ENCODE data around the gene MIA2.
"Not testable (repeated sequence)": the region's sequence is repeated elsewhere in the genome, so short reads cannot be mapped to it uniquely, and the experiment has no call there.

Gene MIA2

DNA sequence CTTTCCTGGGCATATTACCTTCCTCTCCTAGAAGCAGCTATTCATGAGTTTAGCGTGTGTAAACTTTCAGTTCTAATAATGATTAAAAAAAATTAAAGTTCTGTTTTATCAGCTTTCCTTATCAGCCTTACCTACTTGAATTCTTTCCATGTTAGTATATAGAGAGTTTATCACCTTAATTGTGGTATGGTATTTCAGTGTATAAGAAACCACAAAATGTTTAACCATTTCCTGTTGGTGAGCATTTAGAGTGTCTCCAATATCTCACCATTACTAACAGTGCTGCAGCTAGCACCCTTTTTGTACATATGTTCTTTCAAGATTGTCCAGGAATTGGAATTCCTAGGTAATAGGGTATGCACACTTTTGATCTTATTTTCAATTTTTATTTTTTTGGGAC lies 109.1 kb downstream of the MIA2 start:
- DNase-seq, result no peak

GRCh38 chr14:39343614-39344013 lies 109.9 kb downstream of the MIA2 start:
- no peak for DNase-seq

GRCh38 chr14:39350866-39351265 lies 117.2 kb downstream of the MIA2 start:
- DNase-seq, result no peak

DNA sequence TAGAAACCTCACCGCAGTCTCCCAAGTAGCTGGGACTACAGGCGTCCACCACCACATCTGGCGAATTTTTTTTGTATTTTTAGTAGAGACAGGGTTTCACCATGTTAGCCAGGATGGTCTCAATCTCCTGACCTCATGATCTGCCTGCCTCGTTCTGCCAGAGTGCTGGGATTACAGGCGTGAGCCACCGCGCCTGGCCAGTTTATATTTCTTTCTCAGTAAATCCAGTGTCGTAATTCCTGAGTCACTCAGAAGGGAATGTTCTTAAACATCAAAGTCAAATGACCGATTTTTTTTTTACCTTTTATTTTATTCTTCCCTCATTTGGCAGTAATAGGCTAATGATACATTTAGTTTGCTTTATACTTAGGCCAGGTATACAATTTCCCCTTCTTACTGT lies 118.0 kb downstream of the MIA2 start:
- no peak for DNase-seq

GRCh38 chr14:39359069-39359468 lies 125.4 kb downstream of the MIA2 start:
- DNase-seq, result not testable (repeated sequence)

GRCh38 chr14:39360316-39360715 lies 126.6 kb downstream of the MIA2 start:
- no peak for DNase-seq

- not testable (repeated sequence) for DNase-seq
These were observed 127.8 kb downstream of the MIA2 start for GRCh38 chr14:39361556-39361955.

GRCh38 chr14:39364509-39364908 lies 130.8 kb downstream of the MIA2 start:
- DNase-seq, result no peak

DNA sequence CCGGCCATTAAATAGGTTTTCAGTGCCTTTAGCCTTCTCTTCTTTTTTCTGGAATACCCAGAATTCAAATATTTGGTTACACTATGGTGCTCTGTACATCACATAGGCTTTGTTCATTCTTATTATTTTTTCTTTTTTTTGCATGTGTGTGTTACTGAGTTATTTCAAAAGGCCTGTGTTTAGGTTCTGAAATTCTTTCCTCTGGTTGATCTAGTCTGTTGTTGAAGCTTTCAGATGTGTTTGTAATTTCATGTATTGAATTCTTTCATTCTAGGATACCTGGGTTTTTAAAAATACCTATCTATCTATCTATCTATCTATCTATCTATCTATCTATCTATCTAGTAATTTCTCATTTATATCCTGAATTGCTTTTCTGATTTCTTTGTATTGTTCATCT lies 131.6 kb downstream of the MIA2 start:
- no peak for DNase-seq

DNA sequence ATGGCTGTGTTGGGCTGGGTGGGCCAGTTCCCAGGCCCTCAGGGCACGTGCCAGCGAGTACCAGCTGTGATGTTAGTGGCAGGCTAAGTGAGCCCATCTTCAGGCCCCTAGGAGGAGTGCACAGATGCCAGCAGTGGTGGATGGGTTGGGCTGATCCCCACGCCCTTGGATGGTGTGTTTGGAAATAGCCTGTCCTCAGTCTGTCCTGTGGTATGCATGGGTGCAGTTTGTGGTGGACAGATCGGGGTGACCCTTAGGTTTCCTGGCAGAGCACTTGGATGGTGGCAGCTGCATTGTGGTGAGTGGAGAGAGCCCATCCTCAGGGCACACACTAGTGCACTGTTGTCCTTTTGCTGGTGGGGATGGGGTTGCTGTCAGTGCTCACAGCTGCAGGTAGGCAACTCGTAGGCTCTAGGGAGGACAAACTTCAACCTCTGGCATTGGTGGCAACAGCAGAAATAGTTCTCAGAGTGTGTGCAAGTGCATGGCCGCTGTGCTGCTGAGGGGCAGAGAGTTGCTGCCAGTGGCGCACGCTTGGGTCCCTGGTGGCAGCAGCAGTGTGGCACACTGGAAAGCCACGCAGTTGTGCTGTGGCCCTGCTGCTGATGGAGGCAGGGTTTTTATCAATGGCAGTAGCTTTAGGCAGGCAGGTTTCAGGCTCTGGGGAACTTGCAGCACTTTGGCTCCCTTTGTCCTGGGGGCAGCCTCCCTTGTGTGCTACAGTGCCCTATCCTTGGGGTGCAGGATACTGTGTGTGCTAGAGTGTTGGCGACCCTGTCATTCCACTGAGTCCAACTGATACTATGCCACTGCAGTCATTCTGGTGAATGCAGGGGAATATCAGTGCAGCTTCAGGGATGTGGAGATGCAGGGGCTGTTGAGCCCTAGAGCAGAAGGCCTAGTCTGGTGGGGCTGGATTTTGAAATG lies 133.0 kb downstream of the MIA2 start:
- DNase-seq, result no peak

DNA sequence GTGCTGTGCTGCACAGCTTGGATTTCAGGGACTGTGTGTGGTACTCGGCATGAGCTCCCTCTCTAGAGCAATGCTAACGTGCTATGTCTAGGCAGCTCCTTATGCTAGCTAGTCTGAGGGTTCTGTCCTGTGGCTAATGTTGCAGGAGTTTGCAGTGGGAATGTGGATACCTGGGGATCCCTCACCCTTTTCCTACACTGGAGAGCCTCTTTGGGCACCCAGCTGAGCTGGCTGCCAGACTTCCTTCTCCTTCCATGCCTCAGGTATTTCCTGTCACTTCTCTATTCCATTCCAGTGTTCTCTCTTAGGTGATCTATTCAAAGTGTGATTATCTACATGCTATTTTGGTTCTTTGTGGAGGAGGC lies 133.7 kb downstream of the MIA2 start:
- DNase-seq, result no peak

- no peak for DNase-seq
These were observed 134.7 kb downstream of the MIA2 start for GRCh38 chr14:39368261-39368959.

DNA sequence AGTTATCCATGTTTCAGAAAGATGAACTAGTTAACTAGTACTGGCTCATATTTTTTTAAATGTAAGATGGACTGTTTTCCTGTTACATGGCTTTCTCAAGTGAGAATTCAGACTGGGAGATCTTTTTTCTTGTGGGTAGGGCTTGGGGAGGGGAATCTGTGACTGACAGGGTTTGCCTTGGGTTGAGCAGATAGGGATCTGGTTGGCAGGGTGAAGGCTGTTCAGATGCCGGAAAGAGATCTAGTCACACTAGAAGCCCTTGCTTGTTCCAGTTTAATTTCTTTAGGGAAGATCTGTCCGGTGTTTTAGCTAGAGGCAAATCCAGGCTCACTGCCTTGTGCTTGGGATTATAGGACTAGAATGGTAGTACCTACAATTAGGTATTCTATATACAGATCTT lies 135.3 kb downstream of the MIA2 start:
- no peak for DNase-seq

- DNase-seq, result no peak
These were observed 136.7 kb downstream of the MIA2 start for GRCh38 chr14:39370415-39370814.

DNA sequence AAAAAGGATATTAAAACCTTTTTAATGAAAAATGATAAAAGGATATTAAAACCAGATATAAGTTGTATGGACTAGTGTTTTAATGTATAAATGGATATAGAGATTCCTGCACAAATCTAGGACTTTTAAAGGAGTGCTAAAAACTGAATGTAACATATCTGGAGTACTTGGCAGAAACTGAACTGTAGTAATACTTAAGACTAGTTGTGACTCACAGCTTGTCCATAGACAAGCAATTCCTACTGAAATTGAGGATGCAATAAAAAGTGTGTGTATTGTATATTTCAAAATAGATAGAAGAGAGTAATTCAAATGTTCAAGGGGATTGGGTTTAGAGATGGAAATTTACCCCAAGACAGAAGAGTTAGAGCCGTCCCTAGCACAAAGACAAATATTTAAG lies 138.9 kb downstream of the MIA2 start:
- DNase-seq, result no peak

- DNase-seq, result no peak
These were observed 141.1 kb downstream of the MIA2 start for GRCh38 chr14:39374851-39375250.

DNA sequence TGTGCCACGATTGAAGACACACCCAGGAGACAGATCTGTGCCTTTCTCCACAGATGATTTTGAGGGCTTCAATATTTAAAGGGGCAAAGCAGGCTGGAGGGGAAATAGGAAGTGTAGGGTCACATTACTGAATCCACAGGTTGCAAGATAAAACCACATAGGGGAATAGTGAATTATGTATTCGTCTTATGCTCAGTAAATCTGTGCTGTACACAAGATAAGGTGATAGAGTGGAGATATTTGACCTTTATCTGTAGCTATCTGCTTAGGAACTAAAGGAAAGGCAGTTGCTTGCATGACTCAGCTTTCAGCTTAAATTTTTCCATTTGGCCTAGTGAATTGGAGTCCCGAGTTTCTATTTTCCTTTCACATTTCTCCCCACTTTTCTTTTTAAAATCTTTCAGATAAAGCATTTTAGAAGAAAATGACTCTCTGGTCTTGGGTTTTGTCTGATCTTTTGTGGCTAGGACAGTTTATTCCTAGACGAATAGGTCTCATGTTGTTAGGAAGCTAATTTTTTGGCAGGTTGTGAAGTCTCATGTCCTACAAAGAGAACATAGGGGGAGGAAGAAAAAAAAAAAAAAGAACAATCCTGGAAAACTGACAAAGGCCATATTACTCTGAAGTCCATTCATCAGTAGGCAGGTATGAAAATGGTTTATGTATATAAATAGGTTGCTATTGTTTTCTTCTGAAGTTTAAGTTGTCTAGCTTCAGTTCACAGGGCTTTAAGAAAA lies 143.1 kb downstream of the MIA2 start:
- DNase-seq, result no peak

DNA sequence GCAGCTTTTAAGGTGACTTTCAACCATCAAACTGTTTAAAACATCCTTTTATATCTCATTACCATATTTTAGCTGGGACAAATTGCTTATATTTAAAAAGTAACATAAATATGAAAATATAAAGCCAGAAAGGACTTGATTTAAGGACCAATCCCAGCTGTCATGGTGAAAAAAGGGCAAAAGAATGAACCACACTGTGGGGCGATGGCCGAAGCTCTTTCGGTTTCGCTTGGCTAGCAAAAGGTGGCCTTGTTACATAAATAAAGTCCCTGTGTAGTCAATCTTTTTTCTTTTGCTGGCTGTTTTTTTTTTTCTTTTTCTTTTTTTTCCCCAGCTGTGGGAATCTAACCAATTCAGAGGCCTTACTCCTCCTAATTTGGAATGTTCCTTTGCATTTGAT lies 147.7 kb downstream of the MIA2 start:
- no peak for DNase-seq

DNA sequence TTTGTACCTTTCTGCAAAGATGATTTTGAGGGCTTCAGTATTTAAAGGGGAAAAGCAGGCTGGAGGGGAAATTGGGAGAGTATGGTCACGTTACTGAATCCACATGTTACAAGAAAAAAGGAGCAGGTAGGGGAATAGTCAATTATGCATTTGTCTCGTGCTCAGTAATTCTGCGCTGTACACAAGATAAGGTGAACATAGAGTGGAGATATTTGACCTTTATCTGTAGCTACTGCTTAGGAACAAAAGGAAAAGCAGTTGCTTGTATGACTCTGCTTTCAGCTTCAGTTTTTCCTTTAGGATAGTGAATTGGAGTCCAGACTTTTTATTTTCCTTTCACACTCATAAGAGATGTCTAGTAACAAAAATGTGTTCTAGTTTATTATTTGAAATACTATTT lies 148.7 kb downstream of the MIA2 start:
- no peak for DNase-seq

DNA sequence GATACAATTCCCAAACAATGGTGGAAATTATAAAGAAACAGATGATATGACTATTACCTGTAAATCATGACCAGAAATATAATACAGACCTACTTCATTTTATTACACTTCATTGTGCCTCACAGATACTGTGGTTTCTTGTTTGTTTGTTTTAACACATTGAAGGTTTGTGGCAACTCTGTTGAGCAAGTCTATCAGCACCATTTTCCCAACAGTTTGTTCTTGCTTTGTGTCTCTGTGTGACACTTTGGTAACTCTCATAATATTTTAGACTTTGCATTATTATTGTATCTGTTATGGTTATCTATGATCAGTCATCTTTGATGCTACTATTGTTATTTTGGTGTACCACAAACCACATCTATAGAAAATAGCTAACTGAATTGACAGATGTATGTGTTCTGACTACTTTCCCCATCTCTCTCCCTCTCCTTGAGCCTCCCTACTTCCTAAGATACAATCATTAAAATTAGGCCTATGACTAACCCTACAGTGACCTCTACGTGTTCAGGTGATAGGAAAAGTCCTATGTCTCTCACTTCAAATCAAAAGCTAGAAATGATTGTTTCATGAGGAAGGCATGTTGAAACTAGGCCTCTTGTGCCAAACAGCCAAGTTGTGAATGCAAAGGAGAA lies 149.4 kb downstream of the MIA2 start:
- no peak for DNase-seq

DNA sequence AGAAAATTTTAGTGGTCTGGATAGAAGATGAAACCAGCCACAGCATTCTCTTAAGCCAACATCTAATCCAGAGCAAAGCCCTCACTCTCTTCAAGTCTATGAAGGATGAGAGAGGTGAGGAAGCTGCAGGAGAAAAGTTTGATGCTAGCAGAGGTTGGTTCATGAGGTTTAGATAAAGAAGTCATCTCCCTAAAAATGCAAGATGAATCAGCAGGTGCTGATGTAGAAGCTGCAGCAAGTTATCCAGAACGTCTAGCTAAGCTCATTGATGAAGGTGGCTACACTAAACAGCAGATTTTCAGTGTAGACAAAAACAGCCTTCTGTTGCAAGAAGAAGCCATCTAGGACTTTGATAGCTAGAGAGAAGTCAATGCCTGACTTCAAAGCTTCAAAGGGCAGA lies 150.0 kb downstream of the MIA2 start:
- DNase-seq, result no peak

DNA sequence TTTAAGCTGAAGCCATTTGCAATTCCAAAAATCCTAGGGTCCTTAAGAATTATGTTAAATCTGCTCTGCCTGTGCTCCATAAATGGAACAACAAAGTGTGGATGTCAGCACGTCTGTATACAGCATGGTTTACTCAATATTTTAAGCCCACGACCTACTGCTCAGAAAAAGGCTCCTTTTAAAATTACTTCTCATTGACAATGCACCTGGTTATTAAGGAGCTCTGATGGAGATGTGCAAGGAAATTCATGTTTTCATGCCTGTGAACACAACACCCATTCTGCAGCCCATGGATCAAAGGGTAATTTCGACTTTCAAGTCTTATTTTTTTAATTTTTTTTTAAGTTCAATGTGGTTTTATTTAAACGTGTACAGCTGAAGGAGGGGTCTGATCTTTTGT lies 150.5 kb downstream of the MIA2 start:
- no peak for DNase-seq

- no peak for DNase-seq
These were observed 159.6 kb downstream of the MIA2 start for GRCh38 chr14:39393289-39393688.
